Fibroblast of peridontal ligament (primary cell): ENCODE data around the gene PHF2.

ENCODE experiments used
- DNase-seq: peaks from one replicate; pipeline ENCODE4 v3.0.0-alpha.2; 2010; ENCODE audit errors: extremely low read depth

PHF2 gene

GRCh38 chr9:93601063-93601462 is 24.7 kb downstream of the PHF2 start:
- no peak for DNase-seq

GRCh38 chr9:93601666-93602065 is 25.3 kb downstream of the PHF2 start:
- no peak for DNase-seq

- DNase-seq = no peak
These were observed 26.6 kb downstream of the PHF2 start for GRCh38 chr9:93603011-93603410.

GRCh38 chr9:93603906-93604326 is 27.5 kb downstream of the PHF2 start:
- DNase-seq = no peak

- DNase-seq = no peak
These were observed 29.8 kb downstream of the PHF2 start for GRCh38 chr9:93606187-93606586.

GRCh38 chr9:93610206-93610605 is 33.8 kb downstream of the PHF2 start:
- DNase-seq = no peak

GRCh38 chr9:93612052-93612795 is 35.8 kb downstream of the PHF2 start:
- no peak for DNase-seq

GRCh38 chr9:93612796-93613154 is 36.4 kb downstream of the PHF2 start:
- DNase-seq = no peak

GRCh38 chr9:93613174-93613573 is 36.8 kb downstream of the PHF2 start:
- DNase-seq = no peak

- no peak for DNase-seq
These were observed 37.4 kb downstream of the PHF2 start for GRCh38 chr9:93613791-93614190.

GRCh38 chr9:93614830-93615468 is 38.6 kb downstream of the PHF2 start:
- no peak for DNase-seq

GRCh38 chr9:93616044-93616443 is 39.7 kb downstream of the PHF2 start:
- no peak for DNase-seq

- DNase-seq = no peak
These were observed 40.9 kb downstream of the PHF2 start for GRCh38 chr9:93617273-93617672.

- DNase-seq = no peak
These were observed 42.9 kb downstream of the PHF2 start for GRCh38 chr9:93619272-93619775.

- DNase-seq = no peak
These were observed 43.7 kb downstream of the PHF2 start for GRCh38 chr9:93620041-93620506.

GRCh38 chr9:93620881-93621820 is 44.8 kb downstream of the PHF2 start:
- no peak for DNase-seq

GRCh38 chr9:93621922-93622321 is 45.5 kb downstream of the PHF2 start:
- no peak for DNase-seq

GRCh38 chr9:93622691-93623090 is 46.3 kb downstream of the PHF2 start:
- DNase-seq = no peak

GRCh38 chr9:93623753-93624152 is 47.4 kb downstream of the PHF2 start:
- no peak for DNase-seq

- DNase-seq = no peak
These were observed 48.0 kb downstream of the PHF2 start for GRCh38 chr9:93624431-93624834.

GRCh38 chr9:93624977-93625376 is 48.6 kb downstream of the PHF2 start:
- DNase-seq = no peak

- DNase-seq = no peak
These were observed 53.5 kb downstream of the PHF2 start for GRCh38 chr9:93629920-93630319.
